Astrocyte of the cerebellum (primary cell): ENCODE data around the gene IL19.

ENCODE experiments used
- DNase-seq: peaks from one replicate; pipeline ENCODE4 v3.0.0-alpha.2; 2011; ENCODE audit warnings: low read depth
- H3K4me3 ChIP-seq: 2 replicates; pipeline ENCODE4 v1.5.1; 2011; ENCODE audit warnings: mild to moderate bottlenecking, low read depth, low read length, moderate library complexity
- CTCF ChIP-seq: IDR thresholded peaks from 2 replicates; pipeline ENCODE4 v1.5.1; 2012; ENCODE audit warnings: low read length, low read depth, moderate library complexity, mild to moderate bottlenecking; ENCODE audit errors: missing control alignments
- in situ Hi-C: cut with HindIII; loops from 2 replicates; pipeline ENCODE4 v1.10.0; 2017; ENCODE audit warnings: low sequenced_read_pairs

Gene IL19

GRCh38 chr1:206725109-206725963, 45.2 kb upstream of the IL19 start:
- TF ChIP-seq CTCF = peak; percentile 74
- H3K4me3 ChIP-seq = no peak overlapping the region
- no peak for DNase-seq
- in situ Hi-C loops = loop anchor here (25.0 kb wide), 1 partner anchor 187 kb away; the partner anchor contains the start of gene FCMR

GRCh38 chr1:206727981-206728696, 42.4 kb upstream of the IL19 start:
- DNase-seq = no peak
- no peak for TF ChIP-seq CTCF
- H3K4me3 ChIP-seq = no peak overlapping the region
- in situ Hi-C loops = loop anchor here (25.0 kb wide), 1 partner anchor 184 kb away; the partner anchor contains the start of gene FCMR

GRCh38 chr1:206728697-206728987, 41.9 kb upstream of the IL19 start:
- no peak overlapping the region for H3K4me3 ChIP-seq
- no peak for TF ChIP-seq CTCF
- no peak for DNase-seq
- in situ Hi-C loops = loop anchor here (25.0 kb wide), 1 partner anchor 184 kb away; the partner anchor contains the start of gene FCMR

- no peak overlapping the region for H3K4me3 ChIP-seq
- no peak for TF ChIP-seq CTCF
- DNase-seq = no peak
- in situ Hi-C loops = loop anchor here (25.0 kb wide), 1 partner anchor 183 kb away; the partner anchor contains the start of gene FCMR
Observed at GRCh38 chr1:206729050-206729449, 41.5 kb upstream of the IL19 start.

- H3K4me3 ChIP-seq = no peak overlapping the region
- in situ Hi-C loops = loop anchor here (25.0 kb wide), 1 partner anchor 183 kb away; the partner anchor contains the start of gene FCMR
- DNase-seq = no peak
- no peak for TF ChIP-seq CTCF
Observed at GRCh38 chr1:206729507-206729906, 41.1 kb upstream of the IL19 start.

GRCh38 chr1:206732508-206732907, 38.1 kb upstream of the IL19 start:
- TF ChIP-seq CTCF = no peak
- no peak overlapping the region for H3K4me3 ChIP-seq
- no peak for DNase-seq
- in situ Hi-C loops = loop anchor here (5.0 to 25.0 kb wide), 2 partner anchors 180 to 240 kb away; partner anchors contain the start of gene FCMR
